ENCODE results near the gene TROAP. TPM values are rescaled to one million over a fixed set of nuclear protein-coding genes. Genes with fewer than 3 reads are reported as not detected.
A peak's percentile ranks its signal among the peaks of the same experiment; 100 is the strongest.

TROAP gene
- polyA plus RNA-seq, 3 donors: 0.05 TPM; not detected in 2

DNA sequence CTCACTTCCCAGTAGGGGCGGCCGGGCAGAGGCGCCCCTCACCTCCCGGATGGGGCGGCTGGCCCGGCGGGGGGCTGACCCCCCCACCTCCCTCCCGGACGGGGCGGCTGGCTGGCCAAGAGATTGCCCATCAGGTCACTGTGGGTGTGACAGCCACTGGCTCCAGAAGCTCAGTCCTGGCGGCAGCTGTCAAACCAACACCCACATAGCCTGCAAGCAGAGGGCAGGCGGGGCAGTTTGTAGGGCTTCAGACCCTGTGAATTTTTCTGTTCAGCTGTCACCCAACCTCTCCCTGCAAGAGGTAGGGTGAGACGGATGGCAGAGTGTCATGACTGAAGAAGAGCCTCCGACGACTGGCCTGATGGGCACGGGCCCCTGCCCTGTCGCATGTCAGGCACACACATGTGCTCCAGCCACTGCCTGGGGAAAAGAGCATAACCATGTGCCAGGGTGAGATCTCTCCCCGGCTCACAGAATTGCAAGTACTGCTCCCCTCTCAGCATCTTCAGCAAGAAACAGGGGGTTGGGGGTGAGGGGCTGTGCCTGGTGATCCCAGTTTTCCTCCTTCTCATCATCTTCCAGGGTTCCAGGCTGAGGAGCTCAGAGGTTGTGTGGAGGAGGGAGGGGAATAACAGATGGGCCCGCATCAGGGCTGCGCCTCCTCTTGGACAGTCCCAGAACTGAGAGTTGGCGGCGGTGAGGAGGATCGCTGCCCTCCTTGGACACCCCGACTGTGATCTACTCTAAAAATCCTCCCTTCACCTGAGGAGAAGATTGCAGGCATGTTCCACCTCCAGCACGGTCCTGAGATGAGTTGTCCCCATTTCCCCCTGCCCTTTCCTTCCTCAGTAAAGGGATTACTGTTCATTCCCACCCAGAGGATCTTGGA is 39.3 kb upstream of the TROAP start:
- H3K9ac ChIP-seq (ENCODE audit: insufficient read depth, low read length, poor library complexity, severe bottlenecking): no peak overlapping the region
- DNase-seq: no peak
- peaks cover 19% of the 10 kb centered on the region for H3K4me1 Mint-ChIP-seq
- no peak overlapping the region for H3K27ac Mint-ChIP-seq
- H4K20me1 ChIP-seq (ENCODE audit: insufficient read depth, low read length): no peaks in the 10 kb centered on the region
- H3K36me3 ChIP-seq (replicated peaks in 1 of 2; ENCODE audit: control insufficient read depth in 1 of 2, insufficient read depth in 2 of 2, low read length in 2 of 2): no peaks in the 10 kb centered on the region
- H3K4me2 ChIP-seq (replicated peaks; ENCODE audit: extremely low read depth, low read length, poor library complexity, severe bottlenecking): no peak overlapping the region
- H3K4me1 ChIP-seq (ENCODE audit: control insufficient read depth in 1 of 2, insufficient read depth in 2 of 2, low read length in 2 of 2): peaks cover 18 to 20% of the 10 kb centered on the region in 2 donors
- H3K9me3 Mint-ChIP-seq: peaks cover 0 to 1% (median 0%) of the 10 kb centered on the region in 7 donors
- no peak overlapping the region for H2AFZ ChIP-seq (ENCODE audit: insufficient read depth, low read depth, low read length, poor library complexity, severe bottlenecking)
- WGBS (ENCODE audit: insufficient coverage): 88% methylated on average over 17 of the region's 25 CpGs
- peaks cover 6 to 15% of the 10 kb centered on the region in 2 donors for H3K27me3 ChIP-seq (ENCODE audit: control insufficient read depth in 2 of 2, insufficient read depth in 2 of 2, low read length in 2 of 2)
- no peaks in the 10 kb centered on the region for H3K79me2 ChIP-seq (ENCODE audit: insufficient read depth, low read length)
- no peaks in the 10 kb centered on the region for H3K36me3 Mint-ChIP-seq
- TF ChIP-seq, protein P1, sequence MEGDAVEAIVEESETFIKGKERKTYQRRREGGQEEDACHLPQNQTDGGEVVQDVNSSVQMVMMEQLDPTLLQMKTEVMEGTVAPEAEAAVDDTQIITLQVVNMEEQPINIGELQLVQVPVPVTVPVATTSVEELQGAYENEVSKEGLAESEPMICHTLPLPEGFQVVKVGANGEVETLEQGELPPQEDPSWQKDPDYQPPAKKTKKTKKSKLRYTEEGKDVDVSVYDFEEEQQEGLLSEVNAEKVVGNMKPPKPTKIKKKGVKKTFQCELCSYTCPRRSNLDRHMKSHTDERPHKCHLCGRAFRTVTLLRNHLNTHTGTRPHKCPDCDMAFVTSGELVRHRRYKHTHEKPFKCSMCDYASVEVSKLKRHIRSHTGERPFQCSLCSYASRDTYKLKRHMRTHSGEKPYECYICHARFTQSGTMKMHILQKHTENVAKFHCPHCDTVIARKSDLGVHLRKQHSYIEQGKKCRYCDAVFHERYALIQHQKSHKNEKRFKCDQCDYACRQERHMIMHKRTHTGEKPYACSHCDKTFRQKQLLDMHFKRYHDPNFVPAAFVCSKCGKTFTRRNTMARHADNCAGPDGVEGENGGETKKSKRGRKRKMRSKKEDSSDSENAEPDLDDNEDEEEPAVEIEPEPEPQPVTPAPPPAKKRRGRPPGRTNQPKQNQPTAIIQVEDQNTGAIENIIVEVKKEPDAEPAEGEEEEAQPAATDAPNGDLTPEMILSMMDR (IDR thresholded peaks at IDR 0.05): peak; percentile 12
- peaks cover 8 to 43% (median 23%) of the 10 kb centered on the region in 3 donors for H3K27me3 Mint-ChIP-seq (ENCODE audit: low read depth in 3 of 3)
- no peak overlapping the region for H3K4me3 Mint-ChIP-seq
- intact Hi-C loops (cut with micrococcal nuclease): no loop called here
- H3K4me3 ChIP-seq (replicated peaks in 1 of 3; ENCODE audit: low read depth in 2 of 3, low read length in 3 of 3): no peak overlapping the region
- H3K9me3 ChIP-seq (replicated peaks in 1 of 2; ENCODE audit: control insufficient read depth in 1 of 2, insufficient read depth in 1 of 2, low read length in 2 of 2): no peaks in the 10 kb centered on the region
- H3K27ac ChIP-seq (ENCODE audit: low read depth in 1 of 2, low read length in 2 of 2): no peak overlapping the region

DNA sequence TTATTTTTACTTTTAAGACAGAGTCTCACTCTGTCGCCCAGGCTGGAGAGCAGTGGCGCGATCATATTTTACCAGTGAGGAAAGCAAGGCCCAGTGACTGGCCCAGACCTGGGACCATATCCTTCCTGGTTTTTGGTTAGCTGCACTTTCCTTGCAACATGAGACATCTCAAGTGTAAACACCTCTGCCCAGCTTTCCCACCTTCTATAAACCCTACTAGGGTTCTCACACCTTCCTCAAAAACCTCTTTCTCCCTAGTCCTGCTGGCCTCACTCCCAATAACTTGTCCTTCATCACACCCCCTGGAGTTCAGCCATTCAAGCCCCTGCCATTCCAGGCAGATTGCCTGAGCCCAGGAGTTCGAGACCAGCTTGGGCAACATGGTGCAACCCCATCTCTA is 38.4 kb upstream of the TROAP start:
- peaks cover 7 to 46% (median 29%) of the 10 kb centered on the region in 3 donors for H3K27me3 Mint-ChIP-seq (ENCODE audit: low read depth in 3 of 3)

More for the DNA sequence above, 38.4 kb upstream of the TROAP start:
- Histone ChIP-seq H3K9ac (ENCODE audit: insufficient read depth, low read length, poor library complexity, severe bottlenecking) (no peak overlapping the region), H3K27ac (ENCODE audit: low read depth in 1 of 2, low read length in 2 of 2) (no peak overlapping the region), H4K20me1 (ENCODE audit: insufficient read depth, low read length) (no peaks in the 10 kb centered on the region), H3K4me2 (replicated peaks; ENCODE audit: extremely low read depth, low read length, poor library complexity, severe bottlenecking) (no peak overlapping the region), H3K4me3 (replicated peaks in 1 of 3; ENCODE audit: low read depth in 2 of 3, low read length in 3 of 3) (no peak overlapping the region), H3K36me3 (replicated peaks in 1 of 2; ENCODE audit: control insufficient read depth in 1 of 2, insufficient read depth in 2 of 2, low read length in 2 of 2) (no peaks in the 10 kb centered on the region), H3K79me2 (ENCODE audit: insufficient read depth, low read length) (no peaks in the 10 kb centered on the region), H3K27me3 (ENCODE audit: control insufficient read depth in 2 of 2, insufficient read depth in 2 of 2, low read length in 2 of 2) (peaks cover 6 to 16% of the 10 kb centered on the region in 2 donors), H3K4me1 (ENCODE audit: control insufficient read depth in 1 of 2, insufficient read depth in 2 of 2, low read length in 2 of 2) (peaks cover 15 to 16% of the 10 kb centered on the region in 2 donors), H2AFZ (ENCODE audit: insufficient read depth, low read depth, low read length, poor library complexity, severe bottlenecking) (no peak overlapping the region), H3K9me3 (replicated peaks in 1 of 2; ENCODE audit: control insufficient read depth in 1 of 2, insufficient read depth in 1 of 2, low read length in 2 of 2) (no peaks in the 10 kb centered on the region)
- WGBS (ENCODE audit: insufficient coverage): 80% methylated on average over 1 of the region's 4 CpGs
- TF ChIP-seq, protein P1 (IDR thresholded peaks at IDR 0.05): no peak
- intact Hi-C loops (cut with micrococcal nuclease): no loop called here
- Mint-ChIP-seq H3K4me1 (peaks cover 14% of the 10 kb centered on the region), H3K9me3 (peaks cover 0 to 1% (median 0%) of the 10 kb centered on the region in 7 donors), H3K27ac (no peak overlapping the region), H3K36me3 (no peaks in the 10 kb centered on the region), H3K4me3 (no peak overlapping the region)
- no peak for DNase-seq

All from CD14-positive monocyte (primary cell).